B cell (primary cell): ENCODE results near the gene TSPAN9. TPM values are rescaled to one million over a fixed set of nuclear protein-coding genes. Genes with fewer than 3 reads are reported as not detected.

Experiments used
- ATAC-seq: fragments of 200-7000 bp; cut with Tn5 transposase; one replicate; pipeline ENCODE4 v1.10.0; 2021; ENCODE audit warnings: low read depth, mild to moderate bottlenecking, moderate number of reproducible peaks, moderate library complexity
- CTCF ChIA-PET: fragments of 350-600 bp; sonication (Branson Sonifier 250); formaldehyde crosslinking; loops from one replicate; lab custom pipeline; 2021; ENCODE audit warnings: antibody characterized with exemption, inconsistent platforms; lab: Charles Lee
- POLR2A ChIA-PET: fragments of 350-600 bp; sonication (Branson Sonifier 250); formaldehyde crosslinking; loops from one replicate; lab custom pipeline; 2021; ENCODE audit warnings: antibody characterized with exemption; lab: Charles Lee
- DNase-seq: peaks from one replicate; pipeline ENCODE4 v3.0.0; 2013
- H2AFZ ChIP-seq: 2 replicates; pipeline ENCODE4 v1.6.1; 2012; ENCODE audit warnings: mild to moderate bottlenecking, low read depth, low read length; ENCODE audit not compliant: insufficient read depth, poor library complexity, severe bottlenecking
- H3K27ac ChIP-seq, 2 donors: 1 replicate in 1 of 2; 2 replicates in 1 of 2; pipeline ENCODE4 v1.5.1; 2012 to 2013; ENCODE audit warnings: low read length in 2 of 2, mild to moderate bottlenecking in 2 of 2, moderate library complexity in 1 of 2
- H3K27me3 ChIP-seq, 4 experiments: fragments of 200-600 bp in 1 of 4; sonication (generic) in 1 of 4; replicated peaks in 1 of 4; 1 replicate in 2 of 4; 2 replicates in 2 of 4; pipeline versions ENCODE4 v1.6.1 to v1.7.0; 2013 to 2016; ENCODE audit warnings: low read length in 3 of 4, mild to moderate bottlenecking in 2 of 4, mixed read lengths in 1 of 4, moderate library complexity in 1 of 4; ENCODE audit not compliant: insufficient read depth in 4 of 4, control insufficient read depth in 3 of 4; ENCODE audit errors: control extremely low read depth in 1 of 4
- H3K36me3 ChIP-seq, 2 experiments: replicated peaks in 1 of 2; 1 replicate in 1 of 2; 2 replicates in 1 of 2; pipeline versions ENCODE4 v1.6.1 to v1.7.1; 2013; ENCODE audit warnings: low read length in 1 of 2; ENCODE audit not compliant: insufficient read depth in 2 of 2, control insufficient read depth in 1 of 2; ENCODE audit errors: control extremely low read depth in 1 of 2, extremely low read depth in 1 of 2
- H3K4me1 ChIP-seq, 2 donors: fragments of 200-600 bp in 1 of 2; sonication (generic) in 1 of 2; 1 replicate in 1 of 2; 2 replicates in 1 of 2; pipeline versions ENCODE4 v1.5.1 to v1.6.1; 2013 to 2017; ENCODE audit warnings: low read length in 2 of 2; ENCODE audit not compliant: control insufficient read depth in 2 of 2, insufficient read depth in 2 of 2
- H3K4me2 ChIP-seq: replicated peaks from 2 replicates; pipeline ENCODE3; 2012; ENCODE audit warnings: mild to moderate bottlenecking, low read depth, low read length; ENCODE audit not compliant: poor library complexity, severe bottlenecking
- H3K4me3 ChIP-seq, 5 experiments: fragments of 200-600 bp in 1 of 5; sonication (generic) in 1 of 5; 1 replicate in 3 of 5; 2 replicates in 2 of 5; pipeline versions ENCODE4 v1.5.1 to v1.7.0; 2011 to 2016; ENCODE audit warnings: low read length in 4 of 5, mild to moderate bottlenecking in 4 of 5, low read depth in 2 of 5, control low read depth in 1 of 5, moderate library complexity in 1 of 5; ENCODE audit not compliant: insufficient read depth in 1 of 5; ENCODE audit errors: control extremely low read depth in 1 of 5, extremely low read depth in 1 of 5
- H3K79me2 ChIP-seq: fragments of 200-600 bp; sonication (generic); one replicate; pipeline ENCODE4 v1.6.0; 2016; ENCODE audit warnings: low read length; ENCODE audit not compliant: control insufficient read depth, insufficient read depth
- H3K9ac ChIP-seq: fragments of 200-600 bp; sonication (generic); 2 replicates; pipeline ENCODE4 v1.6.1; 2017; ENCODE audit warnings: mild to moderate bottlenecking, low read length, moderate library complexity
- H3K9me3 ChIP-seq, 3 donors: one replicate each; pipeline versions ENCODE4 v1.6.1 to v1.7.1; 2013; ENCODE audit warnings: low read length in 2 of 3; ENCODE audit not compliant: control insufficient read depth in 2 of 3, insufficient read depth in 1 of 3; ENCODE audit errors: control extremely low read depth in 1 of 3
- H4K20me1 ChIP-seq: 2 replicates; pipeline ENCODE4 v1.6.0; 2012; ENCODE audit warnings: mild to moderate bottlenecking, low read length; ENCODE audit not compliant: insufficient read depth, control insufficient read depth, poor library complexity, severe bottlenecking
- H3K27ac Mint-ChIP-seq: one replicate; pipeline ENCODE4 v1.8.0; 2021; ENCODE audit warnings: mixed read lengths
- H3K27me3 Mint-ChIP-seq: one replicate; pipeline ENCODE4 v1.8.0; 2021; ENCODE audit warnings: mixed read lengths
- H3K4me1 Mint-ChIP-seq: one replicate; pipeline ENCODE4 v1.8.0; 2021; ENCODE audit warnings: mixed read lengths
- H3K4me3 Mint-ChIP-seq: one replicate; pipeline ENCODE4 v1.8.0; 2021; ENCODE audit warnings: mixed read lengths
- H3K9me3 Mint-ChIP-seq: one replicate; pipeline ENCODE4 v1.8.0; 2022; ENCODE audit warnings: mixed read lengths; ENCODE audit not compliant: insufficient read depth
- CTCF ChIP-seq: fragments of 200-600 bp; IDR thresholded peaks from one replicate; pipeline ENCODE4 v1.8.0; 2022; ENCODE audit warnings: antibody characterized with exemption, mild to moderate bottlenecking
- EZH2 ChIP-seq: IDR thresholded peaks from 2 replicates; pipeline ENCODE4 v1.6.1; 2012; ENCODE audit warnings: borderline replicate concordance, low read depth, mild to moderate bottlenecking, moderate library complexity, low read length; ENCODE audit not compliant: insufficient read depth, poor library complexity, severe bottlenecking
- WGBS: methylation state at CpG from one replicate; pipeline ENCODE4 v1.1.5; 2013; ENCODE audit warnings: missing lambda C conversion rate; ENCODE audit not compliant: insufficient coverage; 5-methylcytosine and 5-hydroxymethylcytosine counted together
- intact Hi-C: fragments of 100-400 bp; cut with micrococcal nuclease; formaldehyde crosslinking; loops from one replicate; pipeline ENCODE4 v1.10.0; 2022
- polyA plus RNA-seq: library from polyadenylated mRNA; depleted of rRNA; stranded (reverse); fragments of >200 nt; gene quantifications from 2 replicates; pipeline ENCODE4 v1.2.3, GENCODE V29; 2012
- total RNA-seq, 2 donors: library from RNA; stranded (reverse); fragments of 120-200 nt in 1 of 2; gene quantifications; 1 replicate in 1 of 2; 2 replicates in 1 of 2; pipeline versions ENCODE4 v1.2.3 to v1.2.4, GENCODE V29; 2013 to 2022

TSPAN9 gene
- total and polyA plus RNA-seq, 2 donors (not counting 1 experiment from before 2014, with no cell fraction given) = 0.15 to 0.37 TPM

- CTCF ChIA-PET = interaction anchor here (1.8 kb wide), 1 partner anchor 17 kb away, joined by 7 read pairs; no protein-coding TSS in a partner anchor
- no peak overlapping the region for H3K4me2 ChIP-seq
- no peak overlapping the region for H2AFZ ChIP-seq
- no peaks in the 10 kb centered on the region for H3K4me1 Mint-ChIP-seq
- peaks cover 0 to 4% (median 0%) of the 10 kb centered on the region in 4 experiments for H3K27me3 ChIP-seq
- H3K4me3 Mint-ChIP-seq = no peak overlapping the region
- 95% methylated on average over 4 of the region's 8 CpGs for WGBS
- no peaks in the 10 kb centered on the region for H4K20me1 ChIP-seq
- no peak overlapping the region for H3K27ac Mint-ChIP-seq
- POLR2A ChIA-PET = no interaction called here
- no peak for ATAC-seq
- H3K9me3 Mint-ChIP-seq = no peaks in the 10 kb centered on the region
- H3K9me3 ChIP-seq = no peaks in the 10 kb centered on the region
- no peak overlapping the region for H3K27ac ChIP-seq
- H3K36me3 ChIP-seq = no peaks in the 10 kb centered on the region
- H3K4me3 ChIP-seq = no peak overlapping the region
- no peaks in the 10 kb centered on the region for H3K79me2 ChIP-seq
- intact Hi-C loops = no loop called here
- no peak for DNase-seq
- no peak overlapping the region for H3K9ac ChIP-seq
- H3K27me3 Mint-ChIP-seq = peaks cover 27% of the 10 kb centered on the region
- no peaks in the 10 kb centered on the region for H3K4me1 ChIP-seq
- TF ChIP-seq EZH2 (no peak), CTCF (no peak)
These were observed 21.3 kb upstream of the TSPAN9 start for GRCh38 chr12:3055704-3056467.

- peaks cover 0 to 10% (median 1%) of the 10 kb centered on the region in 4 experiments for H3K27me3 ChIP-seq
- H4K20me1 ChIP-seq = no peaks in the 10 kb centered on the region
- peaks cover 7% of the 10 kb centered on the region for H3K9me3 Mint-ChIP-seq
- ATAC-seq (no peak), DNase-seq (no peak)
- no peak overlapping the region for H3K4me2 ChIP-seq
- no peak overlapping the region for H3K9ac ChIP-seq
- WGBS = 83% methylated on average over 4 of the region's 5 CpGs
- POLR2A ChIA-PET = no interaction called here
- TF ChIP-seq EZH2 (no peak), CTCF (no peak)
- no peaks in the 10 kb centered on the region for H3K79me2 ChIP-seq
- no peak overlapping the region for H3K4me3 ChIP-seq
- CTCF ChIA-PET = interaction anchor here (2.0 kb wide), 1 partner anchor 12 kb away, joined by 6 read pairs; no protein-coding TSS in a partner anchor
- no peaks in the 10 kb centered on the region for H3K4me1 ChIP-seq
- no peak overlapping the region for H3K27ac Mint-ChIP-seq
- H3K4me3 Mint-ChIP-seq = no peak overlapping the region
- peaks cover 35% of the 10 kb centered on the region for H3K27me3 Mint-ChIP-seq
- H3K4me1 Mint-ChIP-seq = no peaks in the 10 kb centered on the region
- H3K36me3 ChIP-seq = no peaks in the 10 kb centered on the region
- H2AFZ ChIP-seq = no peak overlapping the region
- no peak overlapping the region for H3K27ac ChIP-seq
- intact Hi-C loops = no loop called here
- peaks cover 2 to 9% (median 9%) of the 10 kb centered on the region in 3 donors for H3K9me3 ChIP-seq
These were observed 16.1 kb upstream of the TSPAN9 start for GRCh38 chr12:3061059-3061458.
